Amniotic stem cell (primary cell): Measurements from ENCODE around the gene ATP2A1.
"Not testable (repeated sequence)": the region's sequence is repeated elsewhere in the genome, so short reads cannot be mapped to it uniquely, and the experiment has no call there.

Source experiments
- DNase-seq: peaks from one replicate; lab custom pipeline; 2025; lab: John Stamatoyannopoulos, UW

ATP2A1 gene

GRCh38 chr16:28859326-28859725 lies 19.0 kb upstream of the ATP2A1 start:
- no peak for DNase-seq

- no peak for DNase-seq
Measured at GRCh38 chr16:28863929-28864793, 14.1 kb upstream of the ATP2A1 start.

GRCh38 chr16:28865001-28865688 lies 13.1 kb upstream of the ATP2A1 start:
- no peak for DNase-seq

GRCh38 chr16:28865722-28866453 lies 12.4 kb upstream of the ATP2A1 start:
- DNase-seq: no peak

- no peak for DNase-seq
Measured at GRCh38 chr16:28866454-28866804, 11.9 kb upstream of the ATP2A1 start.

- no peak for DNase-seq
Measured at GRCh38 chr16:28867241-28867640, 11.0 kb upstream of the ATP2A1 start.

GRCh38 chr16:28867646-28868045 lies 10.6 kb upstream of the ATP2A1 start:
- DNase-seq: not testable (repeated sequence)

- DNase-seq: no peak
Measured at GRCh38 chr16:28869201-28869600, 9.1 kb upstream of the ATP2A1 start.

- no peak for DNase-seq
Measured at GRCh38 chr16:28872952-28873351, 5.3 kb upstream of the ATP2A1 start.

- DNase-seq: no peak
Measured at GRCh38 chr16:28873543-28874201, 4.6 kb upstream of the ATP2A1 start.

- no peak for DNase-seq
Measured at GRCh38 chr16:28874406-28874805, 3.9 kb upstream of the ATP2A1 start.

- no peak for DNase-seq
Measured at GRCh38 chr16:28875134-28876018, 2.9 kb upstream of the ATP2A1 start.

- DNase-seq: no peak
Measured at GRCh38 chr16:28876019-28876659, 2.1 kb upstream of the ATP2A1 start.

GRCh38 chr16:28876973-28877654 lies 1.2 kb upstream of the ATP2A1 start:
- DNase-seq: no peak

- no peak for DNase-seq
Measured at GRCh38 chr16:28877655-28878000, 660 bp upstream of the ATP2A1 start.

GRCh38 chr16:28879261-28879840 lies 1.1 kb downstream of the ATP2A1 start:
- DNase-seq: no peak

- peak; percentile 70 for DNase-seq
Measured at GRCh38 chr16:28879841-28880588, 1.7 kb downstream of the ATP2A1 start.

- DNase-seq: no peak
Measured at GRCh38 chr16:28880589-28880915, 2.3 kb downstream of the ATP2A1 start.

- DNase-seq: no peak
Measured at GRCh38 chr16:28880955-28881354, 2.7 kb downstream of the ATP2A1 start.
